ENCODE data around the gene HDAC2.

DNA sequence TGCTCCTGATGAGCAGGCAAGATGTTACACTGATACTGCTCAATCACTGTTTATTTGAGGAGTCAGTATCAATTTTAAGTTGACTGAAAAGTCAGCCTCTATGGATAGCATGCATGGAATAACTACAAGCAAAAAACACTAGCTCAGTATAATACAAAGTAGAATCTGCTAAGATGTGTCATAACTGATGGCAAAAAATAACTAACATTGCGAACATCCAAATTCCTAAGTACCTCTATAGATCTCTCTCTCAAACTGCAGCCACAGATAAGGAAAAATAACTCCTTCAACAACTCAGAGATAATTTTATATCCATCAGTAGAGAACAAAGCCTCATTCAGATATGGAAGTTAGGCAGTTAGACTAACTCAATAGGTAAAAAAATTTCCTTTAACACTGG is 16.3 kb downstream of the HDAC2 start:
- TF ChIP-seq POLR2AphosphoS5 (IDR thresholded peaks at IDR 0.05; ENCODE audit: borderline replicate concordance, low read depth, low read length) (no peak), EZH2 (IDR thresholded peaks at IDR 0.05) (no peak), FOXP2 (optimal IDR thresholded peaks at IDR 0.05; ENCODE audit: control extremely low read depth, extremely low read length, insufficient read depth) (no peak)

All from SK-N-MC (cell line).